Measurements from ENCODE around the gene MIF4GD. TPM values are rescaled to one million over a fixed set of nuclear protein-coding genes. Genes with fewer than 3 reads are reported as not detected.

MIF4GD gene
- polyA plus RNA-seq, 1 donor from 2014 or later = 27.7 TPM

DNA sequence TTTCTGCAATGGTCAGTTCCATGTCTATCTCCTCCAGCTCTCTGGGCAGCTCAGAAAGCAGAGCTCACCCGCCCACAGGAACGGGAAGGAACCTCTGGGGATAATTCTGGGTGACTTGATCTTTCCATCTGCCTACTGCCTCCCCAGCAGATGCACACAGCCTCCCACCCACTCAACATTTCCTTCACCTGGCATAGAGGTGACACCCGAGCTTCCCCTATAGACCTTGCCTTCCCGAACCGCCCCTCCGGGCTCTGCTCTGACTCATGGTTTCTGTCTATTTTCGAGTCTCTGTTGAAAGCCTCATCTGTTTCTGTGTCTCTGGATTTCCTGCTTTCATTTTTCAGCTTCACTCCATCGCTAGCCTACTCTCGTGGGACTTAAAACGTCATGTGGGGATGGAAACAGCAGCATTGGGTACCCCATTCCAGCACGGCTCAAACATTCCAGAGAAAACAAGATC, 21.0 kb downstream of the MIF4GD start:
- Histone ChIP-seq H4K20me1 (ENCODE audit: insufficient read depth) (no peaks in the 10 kb centered on the region), H3K9me3 (ENCODE audit: low read length) (no peaks in the 10 kb centered on the region), H3K4me2 (ENCODE audit: low read length) (no peak overlapping the region), H3K79me2 (replicated peaks; ENCODE audit: insufficient read depth, low read length) (peaks cover 5% of the 10 kb centered on the region), H3K27me3 (ENCODE audit: insufficient read depth, low read depth, low read length) (no peaks in the 10 kb centered on the region), H3K9ac (ENCODE audit: low read length) (no peak overlapping the region), H3K4me3 (ENCODE audit: low read length) (no peak overlapping the region), H3K36me3 (ENCODE audit: insufficient read depth, low read length) (no peaks in the 10 kb centered on the region), H3K27ac (ENCODE audit: low read length) (no peak overlapping the region), H3K9me2 (ENCODE audit: insufficient read depth, low read length) (no peaks in the 10 kb centered on the region), H2AFZ (ENCODE audit: low read depth, low read length) (no peak overlapping the region), H3F3A (ENCODE audit: insufficient read depth, low read length, poor library complexity, severe bottlenecking) (no peaks in the 10 kb centered on the region)
- no peak for TF ChIP-seq RAD21 (conservative IDR thresholded peaks at IDR 0.05)
- TF ChIP-seq TAF1 (IDR thresholded peaks at IDR 0.05; ENCODE audit: low read depth) = no peak
- no peak for TF ChIP-seq SMC3 (conservative IDR thresholded peaks at IDR 0.05; ENCODE audit: poor library complexity)
- TF ChIP-seq CTCF (IDR thresholded peaks at IDR 0.05; ENCODE audit: poor library complexity, severe bottlenecking) = no peak
- TF ChIP-seq REST (IDR thresholded peaks at IDR 0.05; ENCODE audit: borderline replicate concordance) = no peak
- TF ChIP-seq EP300 (conservative IDR thresholded peaks at IDR 0.05; ENCODE audit: poor library complexity, severe bottlenecking) = no peak

DNA sequence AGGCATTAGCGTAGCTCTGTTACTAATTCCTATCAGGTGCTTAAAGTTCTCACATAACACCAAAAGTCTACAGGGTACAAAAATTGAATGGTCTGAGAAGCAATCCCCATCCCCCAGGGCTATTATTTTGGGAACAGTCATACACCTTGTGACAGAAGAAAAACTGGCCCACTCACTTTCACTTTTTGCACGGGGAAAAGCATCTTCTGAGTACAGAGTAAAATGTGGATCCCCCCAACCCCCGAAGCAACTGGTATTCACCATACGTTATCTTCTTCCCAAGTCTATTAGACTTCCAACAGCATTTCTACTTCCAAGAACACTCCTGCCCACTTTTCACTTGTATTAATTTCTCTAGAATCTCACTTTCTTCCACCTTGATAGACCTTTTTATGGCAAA, 21.5 kb downstream of the MIF4GD start:
- Histone ChIP-seq H3K9ac (ENCODE audit: low read length) (no peak overlapping the region), H3K27ac (ENCODE audit: low read length) (no peak overlapping the region), H2AFZ (ENCODE audit: low read depth, low read length) (no peak overlapping the region), H3K4me3 (ENCODE audit: low read length) (no peak overlapping the region), H3K36me3 (ENCODE audit: insufficient read depth, low read length) (no peaks in the 10 kb centered on the region), H3K27me3 (ENCODE audit: insufficient read depth, low read depth, low read length) (no peaks in the 10 kb centered on the region), H3K9me3 (ENCODE audit: low read length) (no peaks in the 10 kb centered on the region), H3K9me2 (ENCODE audit: insufficient read depth, low read length) (no peaks in the 10 kb centered on the region), H3F3A (ENCODE audit: insufficient read depth, low read length, poor library complexity, severe bottlenecking) (no peaks in the 10 kb centered on the region), H4K20me1 (ENCODE audit: insufficient read depth) (no peaks in the 10 kb centered on the region), H3K79me2 (replicated peaks; ENCODE audit: insufficient read depth, low read length) (peaks cover 5% of the 10 kb centered on the region), H3K4me2 (ENCODE audit: low read length) (no peak overlapping the region)
- TF ChIP-seq EP300 (conservative IDR thresholded peaks at IDR 0.05; ENCODE audit: poor library complexity, severe bottlenecking) = no peak
- no peak for TF ChIP-seq CTCF (IDR thresholded peaks at IDR 0.05; ENCODE audit: poor library complexity, severe bottlenecking)
- no peak for TF ChIP-seq REST (IDR thresholded peaks at IDR 0.05; ENCODE audit: borderline replicate concordance)
- no peak for TF ChIP-seq MXI1 (conservative IDR thresholded peaks at IDR 0.05; ENCODE audit: poor library complexity, severe bottlenecking)
- TF ChIP-seq POLR2AphosphoS5 (IDR thresholded peaks at IDR 0.05) = no peak
- TF ChIP-seq RAD21 (conservative IDR thresholded peaks at IDR 0.05) = no peak
- no peak for TF ChIP-seq TAF1 (IDR thresholded peaks at IDR 0.05; ENCODE audit: low read depth)
- no peak for TF ChIP-seq EZH2 (IDR thresholded peaks at IDR 0.05; ENCODE audit: borderline replicate concordance, insufficient read depth, low read length, poor library complexity, severe bottlenecking)
- TF ChIP-seq SMC3 (conservative IDR thresholded peaks at IDR 0.05; ENCODE audit: poor library complexity) = no peak
